ENCODE measurements around the gene ZBTB21. TPM values are rescaled to one million over a fixed set of nuclear protein-coding genes. Genes with fewer than 3 reads are reported as not detected.

ZBTB21 gene
- total RNA-seq, 1 experiment from 2014 or later: 17.9 TPM

DNA sequence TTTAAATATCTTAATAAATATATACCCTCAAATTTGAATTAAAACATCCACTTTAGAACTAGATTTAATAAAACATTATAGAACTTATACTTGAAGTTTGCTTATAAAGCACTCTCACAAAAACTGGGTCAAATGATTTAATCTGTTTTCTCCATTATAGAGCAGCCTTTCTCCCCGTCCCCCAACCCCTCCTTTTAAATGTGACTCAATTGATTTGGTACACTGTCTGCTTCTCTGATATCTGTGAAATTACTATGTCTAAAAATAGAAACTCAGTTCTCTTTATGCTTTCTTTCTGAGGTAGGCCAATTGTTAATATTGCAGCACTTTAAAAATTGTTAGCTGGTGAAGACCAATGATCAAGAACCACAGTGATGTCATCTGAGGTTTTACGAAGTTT, 6.9 kb upstream of the ZBTB21 start:
- Histone ChIP-seq H3K4me3 (ENCODE audit: low read depth in 2 of 2, low read length in 2 of 2) (no peak overlapping the region), H3K4me1 (ENCODE audit: control insufficient read depth, insufficient read depth, low read length) (no peaks in the 10 kb centered on the region), H3K36me3 (ENCODE audit: control insufficient read depth, insufficient read depth, low read length) (no peaks in the 10 kb centered on the region), H3K9me3 (ENCODE audit: control insufficient read depth, insufficient read depth, low read depth, low read length) (no peaks in the 10 kb centered on the region), H3K27ac (ENCODE audit: low read length) (no peak overlapping the region), H3K27me3 (ENCODE audit: control insufficient read depth, insufficient read depth, low read length) (no peaks in the 10 kb centered on the region)
- in situ Hi-C loops (cut with HindIII; ENCODE audit: low pct_unique_long_range_greater_than_20kb, low sequenced_read_pairs): no loop called here
- ATAC-seq (no peak), DNase-seq (ENCODE audit: low read depth, low spot score) (no peak)
- BruUV-seq (replicated peaks): no TSS peak
- ChIA-PET CTCF (no interaction called here), POLR2A (no interaction called here)
- intact Hi-C loops (cut with micrococcal nuclease; ENCODE audit: unreplicated experiment): no loop called here
- TF ChIP-seq POLR2AphosphoS5 (IDR thresholded peaks at IDR 0.05; ENCODE audit: low read depth, low read length): no peak
- TF ChIP-seq, protein P1, sequence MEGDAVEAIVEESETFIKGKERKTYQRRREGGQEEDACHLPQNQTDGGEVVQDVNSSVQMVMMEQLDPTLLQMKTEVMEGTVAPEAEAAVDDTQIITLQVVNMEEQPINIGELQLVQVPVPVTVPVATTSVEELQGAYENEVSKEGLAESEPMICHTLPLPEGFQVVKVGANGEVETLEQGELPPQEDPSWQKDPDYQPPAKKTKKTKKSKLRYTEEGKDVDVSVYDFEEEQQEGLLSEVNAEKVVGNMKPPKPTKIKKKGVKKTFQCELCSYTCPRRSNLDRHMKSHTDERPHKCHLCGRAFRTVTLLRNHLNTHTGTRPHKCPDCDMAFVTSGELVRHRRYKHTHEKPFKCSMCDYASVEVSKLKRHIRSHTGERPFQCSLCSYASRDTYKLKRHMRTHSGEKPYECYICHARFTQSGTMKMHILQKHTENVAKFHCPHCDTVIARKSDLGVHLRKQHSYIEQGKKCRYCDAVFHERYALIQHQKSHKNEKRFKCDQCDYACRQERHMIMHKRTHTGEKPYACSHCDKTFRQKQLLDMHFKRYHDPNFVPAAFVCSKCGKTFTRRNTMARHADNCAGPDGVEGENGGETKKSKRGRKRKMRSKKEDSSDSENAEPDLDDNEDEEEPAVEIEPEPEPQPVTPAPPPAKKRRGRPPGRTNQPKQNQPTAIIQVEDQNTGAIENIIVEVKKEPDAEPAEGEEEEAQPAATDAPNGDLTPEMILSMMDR (IDR thresholded peaks at IDR 0.05): no peak

DNA sequence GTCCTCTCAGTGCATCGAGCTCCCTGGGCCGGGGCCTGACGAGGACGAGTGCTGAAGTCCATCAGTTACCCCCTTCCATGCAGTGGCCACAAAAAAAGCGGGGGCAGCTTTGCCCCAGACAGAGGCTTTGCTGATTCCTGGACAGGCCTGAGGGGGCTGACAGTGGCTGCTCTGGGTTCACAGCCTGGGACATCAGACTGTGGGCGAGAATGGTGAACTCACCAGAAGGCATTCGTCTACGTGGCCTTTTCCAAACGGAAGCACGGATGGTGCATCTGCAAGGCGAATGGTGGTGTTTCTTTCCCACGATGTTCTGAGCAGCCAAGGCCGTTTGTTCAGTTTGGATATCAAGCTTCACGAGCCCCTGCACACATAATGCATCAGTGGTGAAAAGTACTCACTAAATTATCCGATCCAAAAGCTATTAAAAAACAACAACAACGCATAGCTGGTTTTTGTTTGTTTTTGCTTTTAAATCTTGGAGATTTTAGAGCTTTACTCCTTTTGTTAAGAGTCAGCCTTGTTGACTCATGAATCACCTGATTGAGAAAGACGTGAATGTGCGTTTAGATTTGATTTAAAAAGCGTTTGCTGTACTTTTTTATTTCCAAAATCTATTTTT, 6.3 kb upstream of the ZBTB21 start:
- ATAC-seq (no peak), DNase-seq (ENCODE audit: low read depth, low spot score) (no peak)
- no peak overlapping the region for H3K4me3 ChIP-seq (ENCODE audit: low read depth in 2 of 2, low read length in 2 of 2)
- CTCF ChIA-PET: no interaction called here
- no peaks in the 10 kb centered on the region for H3K36me3 ChIP-seq (ENCODE audit: control insufficient read depth, insufficient read depth, low read length)
- H3K4me1 ChIP-seq (ENCODE audit: control insufficient read depth, insufficient read depth, low read length): no peaks in the 10 kb centered on the region
- intact Hi-C loops (cut with micrococcal nuclease; ENCODE audit: unreplicated experiment) (no loop called here), in situ Hi-C loops (cut with HindIII; ENCODE audit: low pct_unique_long_range_greater_than_20kb, low sequenced_read_pairs) (no loop called here)
- POLR2A ChIA-PET: no interaction called here
- TF ChIP-seq SIN3A (IDR thresholded peaks at IDR 0.05; ENCODE audit: borderline replicate concordance, insufficient read depth, low read depth, low read length) (no peak), TCF7L2 (IDR thresholded peaks at IDR 0.05; ENCODE audit: low read depth, low read length) (no peak), POLR2AphosphoS5 (IDR thresholded peaks at IDR 0.05; ENCODE audit: low read depth, low read length) (no peak)
- TF ChIP-seq, protein P1 (IDR thresholded peaks at IDR 0.05): no peak
- no TSS peak for BruUV-seq (replicated peaks)
- H3K27me3 ChIP-seq (ENCODE audit: control insufficient read depth, insufficient read depth, low read length): no peaks in the 10 kb centered on the region
- no peak overlapping the region for H3K27ac ChIP-seq (ENCODE audit: low read length)
- H3K9me3 ChIP-seq (ENCODE audit: control insufficient read depth, insufficient read depth, low read depth, low read length): no peaks in the 10 kb centered on the region

DNA sequence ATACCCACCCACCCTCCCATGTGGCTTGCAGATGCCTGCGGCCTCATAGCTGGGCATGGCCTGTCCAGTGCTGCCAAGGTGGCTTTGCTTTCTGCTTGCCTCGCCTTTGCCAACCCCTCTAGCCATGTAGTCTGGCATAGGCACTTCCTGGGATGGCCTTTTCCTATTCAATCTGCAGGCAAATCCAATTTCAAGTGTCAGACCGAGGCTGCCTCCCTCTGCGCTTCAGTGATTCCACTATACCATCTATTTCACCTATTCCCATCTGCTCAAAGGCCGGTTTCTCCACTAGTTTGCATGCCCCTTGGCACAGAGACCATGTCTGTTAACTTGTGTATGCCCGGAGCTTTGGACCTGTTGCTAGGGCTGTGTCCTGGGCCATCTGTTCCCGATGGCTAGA, 3.8 kb upstream of the ZBTB21 start:
- H3K27me3 ChIP-seq (ENCODE audit: control insufficient read depth, insufficient read depth, low read length): no peaks in the 10 kb centered on the region

More for the DNA sequence above, 3.8 kb upstream of the ZBTB21 start:
- no peak overlapping the region for H3K4me3 ChIP-seq (ENCODE audit: low read depth in 2 of 2, low read length in 2 of 2)
- intact Hi-C loops (cut with micrococcal nuclease; ENCODE audit: unreplicated experiment): no loop called here
- ChIA-PET POLR2A (no interaction called here), CTCF (no interaction called here)
- in situ Hi-C loops (cut with HindIII; ENCODE audit: low pct_unique_long_range_greater_than_20kb, low sequenced_read_pairs): no loop called here
- H3K9me3 ChIP-seq (ENCODE audit: control insufficient read depth, insufficient read depth, low read depth, low read length): no peaks in the 10 kb centered on the region
- DNase-seq (ENCODE audit: low read depth, low spot score) (no peak), ATAC-seq (no peak)
- no peaks in the 10 kb centered on the region for H3K4me1 ChIP-seq (ENCODE audit: control insufficient read depth, insufficient read depth, low read length)
- H3K36me3 ChIP-seq (ENCODE audit: control insufficient read depth, insufficient read depth, low read length): no peaks in the 10 kb centered on the region
- TF ChIP-seq SIN3A (IDR thresholded peaks at IDR 0.05; ENCODE audit: borderline replicate concordance, insufficient read depth, low read depth, low read length) (no peak), TCF7L2 (IDR thresholded peaks at IDR 0.05; ENCODE audit: low read depth, low read length) (no peak), POLR2AphosphoS5 (IDR thresholded peaks at IDR 0.05; ENCODE audit: low read depth, low read length) (no peak)
- TF ChIP-seq, protein P1 (IDR thresholded peaks at IDR 0.05): no peak
- TF ChIP-seq, protein P2, sequence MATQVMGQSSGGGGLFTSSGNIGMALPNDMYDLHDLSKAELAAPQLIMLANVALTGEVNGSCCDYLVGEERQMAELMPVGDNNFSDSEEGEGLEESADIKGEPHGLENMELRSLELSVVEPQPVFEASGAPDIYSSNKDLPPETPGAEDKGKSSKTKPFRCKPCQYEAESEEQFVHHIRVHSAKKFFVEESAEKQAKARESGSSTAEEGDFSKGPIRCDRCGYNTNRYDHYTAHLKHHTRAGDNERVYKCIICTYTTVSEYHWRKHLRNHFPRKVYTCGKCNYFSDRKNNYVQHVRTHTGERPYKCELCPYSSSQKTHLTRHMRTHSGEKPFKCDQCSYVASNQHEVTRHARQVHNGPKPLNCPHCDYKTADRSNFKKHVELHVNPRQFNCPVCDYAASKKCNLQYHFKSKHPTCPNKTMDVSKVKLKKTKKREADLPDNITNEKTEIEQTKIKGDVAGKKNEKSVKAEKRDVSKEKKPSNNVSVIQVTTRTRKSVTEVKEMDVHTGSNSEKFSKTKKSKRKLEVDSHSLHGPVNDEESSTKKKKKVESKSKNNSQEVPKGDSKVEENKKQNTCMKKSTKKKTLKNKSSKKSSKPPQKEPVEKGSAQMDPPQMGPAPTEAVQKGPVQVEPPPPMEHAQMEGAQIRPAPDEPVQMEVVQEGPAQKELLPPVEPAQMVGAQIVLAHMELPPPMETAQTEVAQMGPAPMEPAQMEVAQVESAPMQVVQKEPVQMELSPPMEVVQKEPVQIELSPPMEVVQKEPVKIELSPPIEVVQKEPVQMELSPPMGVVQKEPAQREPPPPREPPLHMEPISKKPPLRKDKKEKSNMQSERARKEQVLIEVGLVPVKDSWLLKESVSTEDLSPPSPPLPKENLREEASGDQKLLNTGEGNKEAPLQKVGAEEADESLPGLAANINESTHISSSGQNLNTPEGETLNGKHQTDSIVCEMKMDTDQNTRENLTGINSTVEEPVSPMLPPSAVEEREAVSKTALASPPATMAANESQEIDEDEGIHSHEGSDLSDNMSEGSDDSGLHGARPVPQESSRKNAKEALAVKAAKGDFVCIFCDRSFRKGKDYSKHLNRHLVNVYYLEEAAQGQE (IDR thresholded peaks at IDR 0.05; ENCODE audit: insufficient read depth in 1 of 2, low read depth in 2 of 2, low read length in 1 of 2): no peak
- BruUV-seq (replicated peaks): no TSS peak
- no peak overlapping the region for H3K27ac ChIP-seq (ENCODE audit: low read length)
